PC-9 (cell line): Measurements from ENCODE around the gene NDUFS6. TPM values are rescaled to one million over a fixed set of nuclear protein-coding genes. Genes with fewer than 3 reads are reported as not detected.

Source experiments
- BruUV-seq: library from RNA; stranded (reverse); fragments of 400-500 nt; replicated peaks from 2 replicates; lab custom pipeline; 2021; lab: Mats Ljungman, UMichigan
- CTCF ChIA-PET: fragments of 300-600 bp; sonication (Branson Sonifier 250); formaldehyde crosslinking; loops from one replicate; lab custom pipeline; 2022; ENCODE audit warnings: antibody characterized with exemption; lab: Charles Lee
- POLR2A ChIA-PET: fragments of 300-600 bp; sonication (Branson Sonifier 250); formaldehyde crosslinking; loops from one replicate; lab custom pipeline; 2022; ENCODE audit warnings: antibody characterized with exemption; ENCODE audit not compliant: unreplicated experiment; lab: Charles Lee
- DNase-seq, 2 experiments: peaks; one replicate each; pipeline versions ENCODE4 v3.0.0 to v3.0.0-alpha.2; 2015 to 2022; ENCODE audit warnings: mixed read lengths in 1 of 2
- H2AFZ ChIP-seq: fragments of 200-600 bp; sonication (generic); 2 replicates; pipeline ENCODE4 v1.8.1; 2017; ENCODE audit warnings: antibody characterized with exemption
- H3F3A ChIP-seq: fragments of 200-600 bp; sonication (generic); 2 replicates; pipeline ENCODE4 v1.8.1; 2017; ENCODE audit warnings: antibody characterized with exemption, mild to moderate bottlenecking, low read depth; ENCODE audit not compliant: insufficient read depth
- H3K27ac ChIP-seq: fragments of 200-600 bp; sonication (generic); 2 replicates; pipeline ENCODE4 v1.6.1; 2016; ENCODE audit warnings: mixed run types
- H3K27me3 ChIP-seq: fragments of 200-600 bp; sonication (generic); 2 replicates; pipeline ENCODE4 v1.6.1; 2016; ENCODE audit warnings: low read depth, mixed run types; ENCODE audit not compliant: insufficient read depth
- H3K36me3 ChIP-seq: fragments of 200-600 bp; sonication (generic); 2 replicates; pipeline ENCODE4 v1.6.1; 2016; ENCODE audit warnings: low read depth, mixed run types
- H3K4me1 ChIP-seq: fragments of 200-600 bp; sonication (generic); replicated peaks from 2 replicates; pipeline ENCODE4 v1.6.1; 2016; ENCODE audit warnings: mixed run types; ENCODE audit not compliant: insufficient read depth
- H3K4me2 ChIP-seq: fragments of 200-600 bp; sonication (generic); 2 replicates; pipeline ENCODE4 v1.6.1; 2017; ENCODE audit warnings: mixed run types
- H3K4me3 ChIP-seq: fragments of 200-600 bp; sonication (generic); 2 replicates; pipeline ENCODE4 v1.6.1; 2016; ENCODE audit warnings: mixed run types
- H3K79me2 ChIP-seq: fragments of 200-600 bp; sonication (generic); 2 replicates; pipeline ENCODE4 v1.6.1; 2017; ENCODE audit warnings: low read depth, mixed run types
- H3K9me2 ChIP-seq: fragments of 200-600 bp; sonication (generic); 2 replicates; pipeline ENCODE4 v1.8.1; 2017; ENCODE audit warnings: mild to moderate bottlenecking; ENCODE audit not compliant: insufficient read depth
- H3K9me3 ChIP-seq: fragments of 200-600 bp; sonication (generic); 2 replicates; pipeline ENCODE4 v1.8.1; 2016; ENCODE audit warnings: low read depth; ENCODE audit not compliant: insufficient read depth
- H4K20me1 ChIP-seq: fragments of 200-600 bp; sonication (generic); 2 replicates; pipeline ENCODE4 v1.8.1; 2017; ENCODE audit not compliant: insufficient read depth
- CTCF ChIP-seq: fragments of 200-600 bp; sonication (generic); conservative IDR thresholded peaks from 2 replicates; pipeline ENCODE4 v1.6.1; 2017; ENCODE audit warnings: mixed run types, antibody characterized with exemption, mild to moderate bottlenecking, moderate library complexity
- EZH2 ChIP-seq: fragments of 200-600 bp; sonication (generic); IDR thresholded peaks from 2 replicates; pipeline ENCODE4 v1.8.0; 2017; ENCODE audit warnings: antibody characterized with exemption, low read depth
- intact Hi-C: fragments of 100-400 bp; cut with micrococcal nuclease; formaldehyde crosslinking; loops from one replicate; pipeline ENCODE4 v1.10.0; 2022; ENCODE audit not compliant: unreplicated experiment
- total RNA-seq: library from RNA; stranded (reverse); gene quantifications from 2 replicates; pipeline ENCODE4 v1.2.3, GENCODE V29; 2021

NDUFS6 gene
- total RNA-seq, 1 experiment from 2014 or later = 153 TPM

GRCh38 chr5:1852324-1852947, 51.2 kb downstream of the NDUFS6 start:
- TF ChIP-seq CTCF (no peak), EZH2 (peak; percentile 82; the same call in 1 of the 2 replicates)
- Histone ChIP-seq H3K9me3 (no peaks in the 10 kb centered on the region), H3K4me2 (no peak overlapping the region), H3K36me3 (no peaks in the 10 kb centered on the region), H2AFZ (no peak overlapping the region), H3F3A (no peaks in the 10 kb centered on the region), H3K9me2 (no peaks in the 10 kb centered on the region), H3K4me3 (no peak overlapping the region), H3K27me3 (peaks cover 98% of the 10 kb centered on the region), H3K79me2 (no peaks in the 10 kb centered on the region), H3K27ac (no peak overlapping the region), H4K20me1 (no peaks in the 10 kb centered on the region), H3K4me1 (no peaks in the 10 kb centered on the region)
- ChIA-PET CTCF (no interaction called here), POLR2A (no interaction called here)
- no peak for DNase-seq
- intact Hi-C loops = no loop called here
- no TSS peak for BruUV-seq

GRCh38 chr5:1853531-1853930, 52.3 kb downstream of the NDUFS6 start:
- Histone ChIP-seq H3K4me2 (no peak overlapping the region), H3K4me1 (no peaks in the 10 kb centered on the region), H3K9me3 (no peaks in the 10 kb centered on the region), H3K27me3 (peaks cover 92% of the 10 kb centered on the region), H3K27ac (no peak overlapping the region), H4K20me1 (no peaks in the 10 kb centered on the region), H3K36me3 (no peaks in the 10 kb centered on the region), H2AFZ (no peak overlapping the region), H3F3A (no peaks in the 10 kb centered on the region), H3K9me2 (no peaks in the 10 kb centered on the region), H3K4me3 (no peak overlapping the region), H3K79me2 (no peaks in the 10 kb centered on the region)
- ChIA-PET POLR2A (no interaction called here), CTCF (no interaction called here)
- no TSS peak for BruUV-seq
- no peak for TF ChIP-seq EZH2
- TF ChIP-seq CTCF = no peak
- intact Hi-C loops = no loop called here
- no peak for DNase-seq

GRCh38 chr5:1855075-1855474, 53.9 kb downstream of the NDUFS6 start:
- Histone ChIP-seq H4K20me1 (no peaks in the 10 kb centered on the region), H3K79me2 (no peaks in the 10 kb centered on the region), H3K27me3 (peaks cover 92% of the 10 kb centered on the region), H3K4me2 (no peak overlapping the region), H3K9me2 (no peaks in the 10 kb centered on the region), H2AFZ (no peak overlapping the region), H3K27ac (no peak overlapping the region), H3K9me3 (no peaks in the 10 kb centered on the region), H3K4me1 (no peaks in the 10 kb centered on the region), H3K4me3 (no peak overlapping the region), H3K36me3 (no peaks in the 10 kb centered on the region), H3F3A (no peaks in the 10 kb centered on the region)
- BruUV-seq = no TSS peak
- CTCF ChIA-PET = no interaction called here
- TF ChIP-seq CTCF (no peak), EZH2 (no peak)
- POLR2A ChIA-PET = interaction anchor here (0.6 kb wide), 1 partner anchor 11 kb away, joined by 3 read pairs; no protein-coding TSS in a partner anchor
- intact Hi-C loops = no loop called here
- no peak for DNase-seq
